GM21367 (cell line): ENCODE data around the gene SHH.
"Not testable (repeated sequence)": the region's sequence is repeated elsewhere in the genome, so short reads cannot be mapped to it uniquely, and the experiment has no call there.

Experiments
- ATAC-seq: cut with Tn5 transposase; IDR thresholded peaks from one replicate; pipeline ENCODE4 v1.9.1; 2021; ENCODE audit not compliant: unreplicated experiment

Gene SHH

DNA sequence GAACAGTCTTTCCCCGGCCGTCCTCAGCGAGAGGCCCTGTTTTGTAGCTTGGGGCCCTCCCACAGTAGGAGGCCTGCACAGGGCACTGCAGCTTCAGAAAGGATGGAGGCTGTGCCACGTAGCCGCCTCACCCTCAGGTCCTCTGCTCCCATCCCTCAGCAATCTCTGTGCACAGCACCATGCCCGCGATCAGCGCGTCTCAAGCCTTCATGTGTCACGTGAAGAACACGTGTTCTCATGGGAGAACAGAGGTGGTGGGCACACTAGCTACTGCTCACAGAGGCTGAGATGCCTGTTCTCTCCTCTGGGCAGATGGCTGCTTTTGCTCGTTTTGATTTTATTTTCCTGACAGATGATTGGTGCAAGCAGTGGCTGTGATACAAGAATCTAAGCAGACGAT, 8.5 kb upstream of the SHH start:
- ATAC-seq: no peak

DNA sequence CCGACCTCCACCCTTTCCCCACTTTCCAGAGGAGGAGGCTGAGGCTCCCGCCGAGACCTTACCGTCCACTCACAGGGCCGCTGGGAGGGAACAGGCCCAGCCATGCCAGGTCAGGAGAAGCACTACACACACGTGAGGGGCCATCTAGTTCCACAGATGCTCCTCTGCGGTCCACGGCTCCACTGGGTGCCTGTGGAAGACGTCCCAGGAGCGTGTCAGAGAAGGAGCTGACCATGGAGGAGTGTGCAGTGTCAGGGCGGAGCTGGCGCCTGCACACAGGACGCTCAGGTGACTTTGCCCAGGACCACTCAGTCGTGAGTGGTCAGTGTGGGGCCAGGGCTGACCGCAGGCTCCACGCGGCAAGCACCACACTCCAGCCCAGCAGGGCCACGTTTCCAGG, 8.0 kb upstream of the SHH start:
- ATAC-seq: no peak

DNA sequence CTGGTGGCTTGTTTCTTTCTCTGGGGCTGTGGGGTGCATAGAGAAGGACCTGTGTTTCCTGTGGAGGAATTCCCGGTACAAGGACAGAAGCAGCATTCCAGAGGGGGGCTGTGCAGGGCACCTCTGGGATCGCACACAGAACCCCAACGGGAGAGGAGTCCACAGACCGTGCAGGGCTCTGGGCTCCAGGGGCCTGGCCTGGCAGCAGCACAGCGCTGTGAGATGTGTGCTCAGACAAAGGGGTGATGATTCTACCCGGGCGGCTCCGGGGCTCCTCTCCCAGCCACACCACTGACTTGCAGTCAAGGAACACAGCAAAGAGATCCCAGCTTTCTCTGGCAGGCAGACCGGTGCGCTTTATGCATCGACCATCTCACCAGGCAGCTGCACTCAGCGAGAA, 6.9 kb upstream of the SHH start:
- no peak for ATAC-seq

DNA sequence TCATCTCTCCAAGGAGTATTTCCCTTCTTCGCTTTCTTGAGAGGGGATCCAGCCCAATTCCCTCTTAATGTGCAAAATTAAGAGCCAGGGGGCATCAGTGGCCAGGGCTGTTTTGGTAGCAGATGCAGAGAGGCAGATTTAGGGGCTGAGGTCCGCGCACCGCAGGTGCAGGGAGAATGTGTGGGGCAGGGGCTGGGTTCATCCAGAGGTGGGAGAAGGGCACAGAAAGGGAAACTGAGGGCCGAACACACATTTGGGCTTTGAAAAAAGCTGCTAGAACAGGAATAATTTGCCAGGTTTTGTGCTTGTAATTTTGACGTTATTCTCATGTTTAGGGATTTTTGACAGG, 6.5 kb upstream of the SHH start:
- ATAC-seq: no peak

DNA sequence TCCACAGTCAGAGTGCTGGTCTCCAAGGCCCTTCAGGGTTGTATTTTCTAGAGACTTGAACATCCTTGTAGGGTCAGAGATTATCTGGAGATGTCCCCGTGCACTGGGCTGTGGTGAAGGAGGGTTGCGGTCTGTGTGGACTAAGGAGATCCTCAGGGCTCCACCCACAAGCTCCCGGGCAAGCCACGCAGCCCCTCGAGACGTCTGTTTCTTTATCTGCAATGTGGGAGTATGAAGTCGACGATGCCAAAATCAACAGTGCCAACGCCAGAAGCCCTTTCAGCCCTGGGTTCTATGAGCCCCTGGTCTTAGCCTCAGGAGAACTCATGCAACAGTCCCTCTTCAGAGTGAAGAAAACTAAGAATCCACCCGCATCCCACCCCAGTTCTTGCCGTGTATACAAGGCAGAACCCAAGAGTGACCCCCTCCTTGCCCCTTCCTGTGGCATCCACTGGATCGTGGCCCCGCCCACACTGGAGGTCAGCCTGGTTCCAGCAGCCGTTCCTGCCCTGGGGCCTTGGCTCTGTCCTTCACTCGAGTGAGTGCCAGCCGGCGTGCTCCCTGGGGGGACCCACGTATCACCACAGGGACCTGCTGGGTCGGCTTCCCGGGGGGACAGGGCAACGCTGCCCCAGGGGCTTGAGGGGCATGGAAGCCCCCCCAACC, 6.0 kb upstream of the SHH start:
- no peak for ATAC-seq

DNA sequence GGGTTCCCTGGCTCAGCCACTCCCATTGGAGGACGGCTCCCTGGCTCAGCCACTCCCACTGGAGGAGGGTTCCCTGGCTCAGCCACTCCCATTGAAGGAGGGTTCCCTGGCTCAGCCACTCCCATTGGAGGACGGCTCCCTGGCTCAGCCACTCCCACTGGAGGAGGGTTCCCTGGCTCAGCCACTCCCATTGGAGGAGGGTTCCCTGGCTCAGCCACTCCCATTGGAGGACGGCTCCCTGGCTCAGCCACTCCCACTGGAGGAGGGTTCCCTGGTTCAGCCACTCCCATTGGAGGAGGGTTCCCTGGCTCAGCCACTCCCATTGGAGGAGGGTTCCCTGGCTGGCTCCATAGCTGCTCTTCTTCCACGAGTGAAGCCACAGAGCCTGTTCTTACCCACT, 5.3 kb upstream of the SHH start:
- not testable (repeated sequence) for ATAC-seq

DNA sequence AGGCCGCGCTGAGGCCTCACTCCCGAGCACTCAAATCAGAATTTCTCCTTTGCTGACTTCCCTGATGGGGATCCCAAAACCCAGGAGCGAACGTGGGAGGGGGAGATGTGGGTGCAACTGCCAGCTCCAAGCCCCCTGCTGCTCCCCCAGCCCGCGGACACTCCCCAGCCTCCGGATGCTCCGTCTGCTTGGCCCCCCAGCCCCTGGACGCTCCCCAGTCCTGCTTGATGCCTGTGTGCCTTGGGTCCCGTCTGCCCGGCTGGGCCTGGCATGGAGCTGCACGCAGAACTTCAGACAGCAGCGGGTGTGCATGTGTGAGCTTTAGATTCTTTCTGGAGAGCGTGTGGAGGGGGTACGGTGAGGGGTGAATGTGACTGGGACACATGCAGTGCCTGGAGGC, 4.7 kb upstream of the SHH start:
- no peak for ATAC-seq

DNA sequence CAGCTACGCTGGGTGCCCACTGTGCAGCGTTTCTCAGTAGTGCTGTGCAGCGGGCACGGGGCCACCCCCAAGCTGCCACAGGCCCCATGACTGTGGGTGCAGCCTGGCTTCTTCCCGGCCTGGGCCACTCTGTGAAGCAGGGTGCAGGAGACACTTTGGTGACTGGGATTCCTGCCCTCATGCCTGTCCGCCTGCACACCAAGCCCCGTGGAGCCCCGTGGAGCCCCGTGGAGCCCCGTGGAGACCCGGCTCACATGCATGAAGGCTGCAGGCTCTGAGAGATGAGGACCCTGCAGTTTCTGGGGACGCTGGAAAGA, 3.9 kb upstream of the SHH start:
- no peak for ATAC-seq

DNA sequence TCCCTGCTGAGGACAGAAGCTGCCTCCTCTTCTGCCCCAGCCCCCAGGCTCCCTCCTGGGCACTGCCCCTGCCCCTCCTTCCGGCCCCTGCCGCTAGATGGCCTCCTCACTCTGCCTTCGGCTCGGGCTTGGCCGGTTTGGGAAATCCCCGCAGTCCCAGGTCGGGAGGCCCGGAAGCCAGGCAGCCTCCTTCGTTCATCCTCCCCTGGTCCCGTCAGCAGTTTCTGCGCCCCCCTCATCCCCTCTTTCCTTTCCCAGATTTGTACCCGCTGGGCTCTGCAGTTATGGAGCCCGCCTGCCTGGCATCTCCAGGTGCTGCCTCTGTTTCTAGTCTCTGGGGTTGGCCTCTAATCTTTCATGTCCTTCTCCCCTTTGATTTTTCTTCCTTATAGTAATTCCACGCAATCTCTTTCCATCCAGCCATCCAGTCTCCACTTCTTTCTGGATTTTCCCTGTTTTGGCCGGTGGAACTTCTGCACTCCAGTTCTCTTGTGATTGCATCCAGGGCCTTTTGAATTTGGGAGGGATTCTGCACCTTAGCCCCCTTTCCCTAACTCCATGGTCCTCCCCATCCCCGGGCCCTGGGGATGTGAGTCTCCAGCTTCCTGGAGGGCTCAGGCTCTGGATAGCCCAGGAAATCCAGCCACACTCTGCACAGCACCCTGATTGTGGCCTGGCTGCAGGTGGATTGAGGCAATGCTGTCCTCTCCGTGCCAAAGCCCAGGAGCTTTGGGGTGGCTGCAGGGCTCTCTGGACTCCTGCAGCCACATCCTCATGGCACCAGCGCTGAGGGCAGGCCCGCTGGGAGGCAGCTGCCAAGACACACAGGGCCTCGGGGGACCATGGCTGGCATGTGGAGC, 3.3 kb upstream of the SHH start:
- ATAC-seq: peak; percentile 89

DNA sequence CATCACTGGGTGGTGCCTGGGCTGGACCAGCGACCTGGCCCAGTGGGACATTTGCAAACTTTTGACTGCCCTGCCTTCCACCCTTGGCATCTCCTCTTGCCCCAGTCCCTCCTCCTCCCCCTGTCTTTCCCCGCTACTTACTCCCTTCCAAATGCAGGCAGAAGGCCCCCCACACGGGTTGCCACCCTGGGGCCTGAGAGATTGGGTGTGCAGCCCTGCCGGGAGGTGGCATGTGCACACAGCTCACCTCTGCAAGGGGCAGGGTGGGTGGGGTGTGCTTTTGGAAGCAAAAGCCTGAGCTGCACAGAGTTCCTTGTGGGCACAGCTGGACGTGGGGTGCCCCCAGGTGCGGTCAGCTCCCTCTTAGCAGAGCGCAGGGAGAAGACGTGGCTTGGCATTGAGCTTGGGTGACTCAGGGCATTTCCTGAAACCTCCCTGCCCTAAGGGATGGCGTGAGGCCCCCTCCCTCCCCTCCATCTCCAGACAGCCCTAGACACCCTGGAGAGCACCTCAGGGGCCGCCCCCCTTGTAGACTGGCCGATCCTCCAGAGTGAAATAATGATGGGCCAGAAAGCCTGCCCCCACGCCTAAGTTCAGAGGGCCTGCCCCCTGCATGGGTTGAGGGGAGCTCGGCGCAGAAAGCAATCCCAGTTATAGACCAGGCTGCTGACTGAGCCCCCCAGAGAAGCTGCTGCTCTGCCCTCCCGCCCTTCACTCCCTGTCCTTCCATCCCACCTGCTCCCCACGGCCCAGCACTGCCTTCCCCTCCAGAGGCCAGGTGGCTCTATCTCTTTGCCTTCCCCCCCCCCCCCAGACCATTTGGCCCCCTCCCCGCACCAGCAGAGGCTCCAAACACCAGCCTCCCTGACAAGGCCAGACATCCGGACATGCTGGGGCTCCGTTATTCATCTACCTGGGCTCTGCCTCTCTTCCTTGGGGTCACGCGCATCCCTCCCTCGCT, 2.3 kb upstream of the SHH start:
- ATAC-seq: no peak

DNA sequence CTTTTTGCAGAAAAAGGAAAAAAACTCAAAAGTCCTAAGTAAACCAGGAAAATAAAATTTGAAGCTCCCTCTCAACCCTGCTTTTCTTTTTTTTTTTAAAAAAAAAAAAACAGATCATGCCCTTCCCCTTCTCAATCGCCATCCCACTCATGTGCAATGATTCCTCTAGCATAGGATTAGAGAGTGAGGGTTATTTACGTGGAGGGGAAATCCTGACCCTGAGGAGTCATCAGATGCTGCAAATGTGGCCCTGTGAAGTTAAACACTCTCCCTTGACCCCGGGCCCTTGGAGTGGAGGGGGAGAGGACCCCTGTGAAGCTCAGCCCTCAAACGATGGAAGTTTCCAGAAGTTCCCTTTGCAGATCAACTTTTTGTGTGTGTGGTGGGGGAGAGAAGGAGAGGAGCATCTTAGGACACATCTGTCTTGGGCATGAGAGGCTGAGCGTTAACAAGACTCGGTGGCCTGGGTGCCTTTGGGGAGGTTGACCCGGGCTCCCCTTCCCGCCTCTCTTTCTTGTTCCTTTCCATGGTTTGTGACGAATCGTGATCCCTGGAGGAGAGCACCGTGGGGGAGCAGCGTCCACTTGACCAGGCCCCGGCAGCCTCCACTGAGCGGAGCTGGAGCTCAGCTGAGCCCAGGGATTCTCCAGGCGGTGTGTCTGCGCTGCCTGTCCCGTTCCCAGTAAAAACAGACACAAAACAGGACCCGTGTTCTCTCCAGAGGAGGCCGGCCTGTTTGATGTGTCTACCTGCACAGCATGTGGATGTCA, 1.5 kb upstream of the SHH start:
- no peak for ATAC-seq

DNA sequence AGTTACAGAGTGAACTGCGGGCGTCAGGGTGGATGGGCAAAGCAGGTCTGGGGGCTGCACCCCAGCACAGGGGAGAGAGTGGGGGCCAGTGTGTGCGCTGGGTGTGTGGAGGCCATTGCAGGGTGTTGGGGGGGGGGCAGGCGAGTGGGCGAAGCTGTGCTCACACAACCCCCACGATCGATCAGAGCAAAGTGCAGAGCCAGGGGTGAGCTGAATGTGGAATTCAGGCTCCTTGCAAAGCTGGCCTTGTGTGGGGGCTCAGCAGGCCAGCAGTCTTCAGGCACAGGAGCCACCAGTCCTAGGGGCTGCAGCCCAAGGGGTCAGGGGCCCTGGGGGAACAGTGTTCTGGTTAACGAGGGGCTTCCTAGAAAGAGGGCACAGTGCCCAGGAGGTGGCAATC, 862 bp upstream of the SHH start:
- ATAC-seq: no peak

DNA sequence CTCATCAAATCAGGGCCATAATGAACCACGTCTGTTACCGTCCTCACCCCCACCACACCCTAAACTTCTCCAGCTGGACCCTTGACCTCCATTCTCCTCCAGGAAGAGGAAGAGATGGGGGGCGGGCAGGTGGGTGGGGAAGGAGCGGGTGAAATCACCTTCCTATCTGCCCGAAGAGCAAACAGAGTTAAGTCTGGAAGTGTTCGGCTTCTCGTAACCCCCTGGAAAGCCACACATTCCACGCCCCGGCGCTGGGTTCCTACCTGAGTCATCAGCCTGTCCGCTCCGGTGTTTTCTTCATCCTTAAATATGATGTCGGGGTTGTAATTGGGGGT, 736 bp downstream of the SHH start:
- ATAC-seq: no peak

DNA sequence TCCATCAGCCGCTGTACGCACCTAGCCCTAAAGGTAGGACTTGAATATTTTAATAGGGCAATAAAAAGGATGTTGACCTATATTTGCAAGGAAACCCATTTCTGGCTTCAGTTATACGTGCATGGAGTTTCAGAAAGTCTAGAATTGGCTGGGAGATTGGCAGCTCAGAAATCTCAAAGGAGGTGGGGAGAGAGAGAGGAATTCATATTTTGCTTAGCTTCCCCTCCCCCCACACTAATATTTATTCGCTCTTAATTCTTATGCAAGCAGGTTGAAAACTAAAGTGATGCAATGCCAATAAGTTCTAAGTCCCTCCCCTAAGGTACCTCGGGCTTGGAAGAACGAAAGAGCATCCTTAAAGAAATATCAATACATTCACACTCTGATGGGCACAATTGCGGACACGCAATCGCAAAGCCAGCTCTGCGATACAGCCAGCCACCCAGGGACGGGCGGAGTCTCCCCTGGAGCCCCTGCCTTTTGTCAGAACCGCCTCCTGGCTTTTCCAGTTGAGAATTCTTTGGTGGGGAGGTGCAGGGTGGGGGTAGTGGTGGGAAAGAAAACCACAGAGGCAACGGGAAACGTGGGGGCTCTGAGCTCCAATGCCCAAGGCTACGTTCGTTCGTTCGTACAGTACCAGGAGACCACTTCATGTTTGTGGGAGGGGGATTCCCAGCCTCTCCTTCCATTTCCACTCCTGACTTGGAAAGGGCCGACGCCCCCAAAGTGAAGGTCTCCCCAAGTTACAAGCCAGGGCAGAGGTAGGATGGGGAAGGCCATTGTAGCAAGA, 1.3 kb downstream of the SHH start:
- no peak for ATAC-seq

DNA sequence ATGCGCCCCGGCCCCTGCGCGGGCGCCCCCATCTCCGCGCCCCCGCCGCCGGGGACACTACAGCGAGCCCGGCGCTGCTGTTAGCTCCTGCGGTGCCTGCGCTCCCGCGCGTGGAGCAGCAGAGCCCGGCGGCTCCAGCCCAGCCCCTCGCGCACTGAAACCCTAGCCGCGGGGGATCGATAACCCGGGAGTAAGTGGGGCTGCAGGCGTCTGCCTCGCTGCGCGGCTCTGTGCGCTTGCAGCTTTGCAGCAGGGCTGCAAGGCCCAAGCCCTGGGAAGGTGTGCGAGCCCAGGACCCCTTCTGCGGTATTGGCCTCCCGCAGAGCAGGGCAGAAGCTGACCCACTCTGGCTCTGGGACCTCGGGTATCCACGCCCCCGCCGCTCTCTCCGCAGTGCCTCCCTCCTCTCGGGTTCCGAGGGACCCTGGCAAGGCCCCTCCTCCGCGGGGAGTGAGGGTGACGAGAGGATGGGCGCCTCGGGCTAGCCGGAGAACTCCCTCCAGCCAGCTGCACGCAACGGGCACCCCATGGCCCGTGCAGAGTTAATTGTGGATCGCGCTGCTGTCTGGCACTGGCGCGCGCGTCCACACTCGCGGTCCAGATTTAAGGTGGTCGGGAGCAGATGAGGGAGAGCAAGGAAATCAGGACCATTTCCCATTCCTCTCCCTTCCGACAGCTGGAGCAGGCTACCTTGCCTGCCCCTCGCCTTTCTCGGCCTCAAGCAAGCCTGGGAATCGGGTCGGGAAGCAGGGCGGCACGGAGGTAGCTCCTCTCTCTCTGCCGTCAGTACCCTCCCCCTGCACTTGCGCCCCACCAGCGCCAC, 2.1 kb downstream of the SHH start:
- ATAC-seq: no peak

DNA sequence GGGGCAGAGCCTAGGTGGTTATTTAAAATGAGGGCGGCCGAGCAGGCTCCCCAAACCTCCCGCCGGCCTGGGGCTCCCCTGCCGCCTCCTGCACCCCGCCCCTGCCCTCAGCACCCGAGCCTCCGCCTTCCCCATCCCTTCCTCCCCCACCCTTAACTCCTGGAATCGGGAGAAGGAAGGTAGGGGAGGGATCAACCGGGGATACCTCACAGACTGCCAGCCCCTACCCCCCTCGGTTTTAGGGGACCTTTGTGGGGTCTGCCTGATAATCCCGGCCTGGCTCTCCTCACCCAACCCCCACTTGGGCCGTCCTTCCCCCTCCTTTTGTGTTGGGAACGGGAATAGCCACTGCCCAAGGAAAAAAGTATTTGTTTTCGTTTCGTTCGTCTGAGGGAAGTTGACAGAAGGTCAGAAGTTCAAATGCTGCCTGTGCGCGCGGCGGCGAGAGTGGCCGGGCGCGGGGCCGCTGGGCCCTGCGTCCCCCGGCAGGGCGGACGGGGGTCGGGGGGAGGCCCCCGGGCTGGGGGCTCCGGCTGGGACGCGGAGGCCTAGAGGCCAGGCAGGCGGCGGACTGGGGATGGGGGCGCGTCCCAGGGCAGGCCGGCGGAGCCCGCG, 2.8 kb downstream of the SHH start:
- ATAC-seq: no peak

DNA sequence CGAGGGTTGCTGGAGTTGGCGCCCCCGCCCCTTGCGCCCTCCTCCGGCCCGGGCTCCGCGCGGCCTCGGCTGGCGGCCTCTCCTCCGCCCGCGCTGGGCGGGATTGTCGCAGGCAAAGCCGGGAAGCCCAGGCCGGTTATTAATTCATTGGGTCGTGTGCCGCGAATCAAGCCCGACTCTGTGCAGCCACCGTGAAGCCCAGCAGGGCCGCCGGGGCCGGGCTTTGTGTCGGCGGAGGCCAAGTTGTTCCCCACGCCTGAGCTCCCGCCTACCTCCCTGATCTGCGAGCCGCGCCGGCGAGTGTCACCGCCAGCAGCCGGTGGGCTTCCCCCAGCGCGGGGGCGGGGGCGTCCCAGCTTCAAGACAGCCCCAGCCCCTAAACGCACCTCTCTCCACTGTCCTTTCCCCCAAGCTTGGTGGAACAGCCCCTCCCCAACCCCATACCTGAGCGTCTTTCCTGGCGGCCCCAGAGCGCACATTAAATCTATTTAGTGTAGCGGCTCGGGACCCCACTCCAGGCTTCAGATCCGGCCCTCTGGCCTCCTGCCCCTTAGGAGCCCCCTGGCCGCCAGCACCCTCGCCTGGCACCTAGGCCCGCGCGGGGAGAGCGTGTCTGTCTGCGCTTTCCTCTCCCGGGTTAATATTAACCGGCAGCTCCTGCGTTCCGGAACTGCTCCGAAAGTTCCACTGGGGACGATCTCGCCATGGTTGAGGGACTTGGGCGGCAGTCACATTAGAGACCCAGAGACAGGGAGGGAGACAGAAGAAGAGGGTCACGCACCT, 3.5 kb downstream of the SHH start:
- no peak for ATAC-seq

DNA sequence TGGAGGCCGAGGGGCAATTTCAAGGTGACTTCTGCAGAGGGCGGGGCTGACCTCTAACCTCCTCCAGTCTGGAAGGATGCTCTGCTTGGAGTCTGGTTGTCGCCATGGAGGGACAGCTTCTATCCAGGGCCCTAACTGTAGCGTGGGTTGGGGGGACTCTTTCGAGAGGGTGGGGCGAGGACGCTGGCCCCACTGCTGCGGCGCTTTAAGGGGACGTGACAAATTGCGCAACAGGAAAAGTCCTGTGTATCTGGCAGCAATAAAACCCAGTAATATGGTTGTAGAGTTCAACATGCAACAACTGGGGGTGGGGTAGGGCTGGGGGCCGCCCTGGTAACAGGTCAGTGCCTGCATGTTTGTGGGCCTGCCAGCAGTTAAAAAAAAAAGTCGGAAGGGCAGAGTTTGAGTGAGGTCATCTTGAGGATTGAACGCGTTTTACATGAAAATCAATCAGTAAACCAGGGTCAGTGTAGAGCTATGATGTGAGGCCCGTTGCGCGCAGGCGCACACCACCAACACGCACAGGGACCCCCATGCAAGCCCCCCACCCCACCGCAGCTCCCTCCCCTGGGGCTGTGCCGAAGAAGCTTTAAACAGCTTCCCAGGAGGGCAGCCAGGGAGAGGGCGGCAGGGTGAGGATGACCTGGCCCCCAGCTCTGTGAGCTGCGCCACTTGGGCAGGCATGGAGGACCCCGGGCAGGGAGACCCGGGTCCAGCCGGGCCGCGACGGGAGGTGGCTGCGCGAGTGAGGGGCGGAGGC, 4.3 kb downstream of the SHH start:
- ATAC-seq: no peak
